GM23338 (cell line): Measurements from ENCODE around the gene CYP21A2. TPM values are rescaled to one million over a fixed set of nuclear protein-coding genes. Genes with fewer than 3 reads are reported as not detected.
A peak's percentile ranks its signal among the peaks of the same experiment; 100 is the strongest.

Experiments used
- ATAC-seq: fragments of 200-7000 bp; cut with Tn5 transposase; 3 replicates; pipeline ENCODE4 v1.9.1; 2020
- DNase-seq: peaks from one replicate; pipeline ENCODE4 v3.0.0-alpha.2; 2015; ENCODE audit warnings: low spot score
- H2AFZ ChIP-seq: fragments of 200-600 bp; sonication (generic); 2 replicates; pipeline ENCODE4 v1.8.0; 2016; ENCODE audit warnings: antibody characterized with exemption, mild to moderate bottlenecking, moderate library complexity
- H3F3A ChIP-seq: fragments of 200-600 bp; sonication (generic); replicated peaks from 2 replicates; pipeline ENCODE4 v1.8.0; 2017; ENCODE audit warnings: antibody characterized with exemption, mixed run types, low read depth
- H3K27ac ChIP-seq: fragments of 200-600 bp; sonication (generic); 2 replicates; pipeline ENCODE4 v1.6.1; 2016; ENCODE audit warnings: low read depth
- H3K27me3 ChIP-seq: fragments of 200-600 bp; sonication (generic); 2 replicates; pipeline ENCODE4 v1.8.0; 2016; ENCODE audit warnings: mild to moderate bottlenecking, mixed run types, moderate library complexity; ENCODE audit not compliant: insufficient read depth
- H3K36me3 ChIP-seq: fragments of 200-600 bp; sonication (generic); 2 replicates; pipeline ENCODE4 v1.8.0; 2016; ENCODE audit warnings: mild to moderate bottlenecking; ENCODE audit not compliant: insufficient read depth
- H3K4me1 ChIP-seq: fragments of 200-600 bp; sonication (generic); 2 replicates; pipeline ENCODE4 v1.8.0; 2016; ENCODE audit warnings: mild to moderate bottlenecking, moderate library complexity; ENCODE audit not compliant: insufficient read depth
- H3K4me2 ChIP-seq: fragments of 200-600 bp; sonication (generic); 2 replicates; pipeline ENCODE4 v1.7.1; 2017; ENCODE audit warnings: mixed run types
- H3K4me3 ChIP-seq: fragments of 200-600 bp; sonication (generic); 2 replicates; pipeline ENCODE4 v1.6.1; 2016; ENCODE audit warnings: mixed run types
- H3K79me2 ChIP-seq: fragments of 200-600 bp; sonication (generic); replicated peaks from 2 replicates; pipeline ENCODE4 v1.8.0; 2017; ENCODE audit warnings: mild to moderate bottlenecking; ENCODE audit not compliant: insufficient read depth
- H3K9me2 ChIP-seq: fragments of 200-600 bp; sonication (generic); 2 replicates; pipeline ENCODE4 v1.8.0; 2017; ENCODE audit not compliant: insufficient read depth
- H4K20me1 ChIP-seq: fragments of 200-600 bp; sonication (generic); replicated peaks from 2 replicates; pipeline ENCODE4 v1.8.0; 2017; ENCODE audit warnings: mild to moderate bottlenecking; ENCODE audit not compliant: insufficient read depth
- H3K27ac Mint-ChIP-seq: 2 replicates; pipeline ENCODE4 v1.8.0; 2020; ENCODE audit warnings: inconsistent platforms, mild to moderate bottlenecking, moderate library complexity, mixed read lengths
- H3K27me3 Mint-ChIP-seq: 3 replicates; pipeline ENCODE4 v1.8.0; 2022; ENCODE audit warnings: low read depth, mild to moderate bottlenecking, moderate library complexity, mixed read lengths, inconsistent platforms; ENCODE audit not compliant: insufficient read depth, poor library complexity
- H3K36me3 Mint-ChIP-seq: 3 replicates; pipeline ENCODE4 v1.8.0; 2021; ENCODE audit warnings: low read depth, mild to moderate bottlenecking, inconsistent platforms, moderate library complexity, mixed read lengths
- H3K4me1 Mint-ChIP-seq: 3 replicates; pipeline ENCODE4 v1.8.0; 2020; ENCODE audit warnings: mild to moderate bottlenecking, inconsistent platforms, mixed read lengths
- H3K4me3 Mint-ChIP-seq: 3 replicates; pipeline ENCODE4 v1.8.0; 2021; ENCODE audit warnings: moderate library complexity, mild to moderate bottlenecking, inconsistent platforms, mixed read lengths
- H3K9me3 Mint-ChIP-seq: 3 replicates; pipeline ENCODE4 v1.8.0; 2020; ENCODE audit warnings: moderate library complexity, mild to moderate bottlenecking, inconsistent platforms, mixed read lengths
- CREB1 ChIP-seq: fragments of 250-450 bp; sonication (Bioruptor Pico); IDR thresholded peaks from 2 replicates; pipeline ENCODE4 v1.5.0; 2020; ENCODE audit warnings: low read depth, mild to moderate bottlenecking, moderate library complexity
- EZH2 ChIP-seq: fragments of 200-600 bp; sonication (generic); IDR thresholded peaks from one replicate; pipeline ENCODE4 v1.8.0; 2017; ENCODE audit warnings: antibody characterized with exemption, mild to moderate bottlenecking, low read depth; ENCODE audit not compliant: unreplicated experiment
- JUNB ChIP-seq: IDR thresholded peaks from one replicate; pipeline ENCODE4 v1.6.1; 2016; ENCODE audit warnings: antibody characterized with exemption; ENCODE audit not compliant: unreplicated experiment
- NANOG ChIP-seq: IDR thresholded peaks from 2 replicates; pipeline ENCODE4 v1.6.1; 2016; ENCODE audit warnings: antibody characterized with exemption, borderline replicate concordance
- POLR2AphosphoS5 ChIP-seq: IDR thresholded peaks from 2 replicates; pipeline ENCODE4 v1.6.1; 2016; ENCODE audit warnings: antibody characterized with exemption, low read depth
- ZNF331 ChIP-seq: fragments of 250-450 bp; sonication (Bioruptor Pico); IDR thresholded peaks from 2 replicates; pipeline ENCODE4 v1.5.0; 2020; ENCODE audit warnings: low read depth, mild to moderate bottlenecking, moderate library complexity
- polyA plus RNA-seq: library from polyadenylated mRNA; unstranded; fragments of >200 nt; fragmentation: Nextera tagmentation; extraction: Ambion mirVana; gene quantifications from 2 replicates; pipeline ENCODE4 v1.2.1, GENCODE V29; 2016
- total RNA-seq: library from RNA; depleted of rRNA; stranded (reverse); fragments of >200 nt; shearing (Covaris generic); gene quantifications from 2 replicates; pipeline ENCODE4 v1.2.3, GENCODE V29; 2014
- TF ChIP-seq, protein P1 (sequence below): IDR thresholded peaks from one replicate; pipeline ENCODE4 v1.6.1; 2018; ENCODE audit warnings: antibody characterized with exemption; ENCODE audit not compliant: unreplicated experiment
- TF ChIP-seq, protein P2 (sequence below), 2 experiments: fragments of 200-600 bp in 1 of 2; sonication (generic) in 1 of 2; conservative IDR thresholded peaks; 2 replicates each; pipeline versions ENCODE4 v1.5.1 to v1.6.1; 2016 to 2017; ENCODE audit warnings: antibody characterized with exemption in 2 of 2, low read depth in 2 of 2, mild to moderate bottlenecking in 2 of 2, moderate library complexity in 1 of 2

CYP21A2 gene
- total and polyA plus RNA-seq, 2 experiments from 2014 or later: 0.10 TPM; not detected in 1

DNA sequence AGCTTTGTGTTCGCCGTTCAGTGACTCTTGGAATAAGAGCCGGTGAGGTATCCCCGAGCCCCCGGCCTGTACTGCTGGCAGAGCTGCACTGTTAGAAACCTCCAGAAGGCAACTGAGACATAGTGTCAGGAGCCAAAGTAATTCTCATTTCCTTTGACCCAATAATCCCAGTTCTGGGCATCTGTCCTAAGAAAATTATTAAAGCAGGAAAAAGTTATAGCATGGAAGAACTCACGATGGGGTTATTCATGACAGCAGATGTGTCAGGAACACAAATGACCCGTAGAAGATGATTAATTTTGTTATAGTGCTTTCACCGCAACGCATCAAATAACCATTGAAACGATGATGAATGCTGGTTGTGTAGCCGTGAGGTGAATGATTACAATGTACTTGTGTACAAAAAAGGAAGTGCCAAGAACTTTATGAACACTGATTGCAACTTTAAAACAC, 20.3 kb downstream of the CYP21A2 start:
- no peaks in the 10 kb centered on the region for H3K79me2 ChIP-seq
- Mint-ChIP-seq H3K27ac (no peak overlapping the region), H3K4me3 (no peak overlapping the region), H3K9me3 (no peaks in the 10 kb centered on the region), H3K27me3 (peaks cover 9% of the 10 kb centered on the region), H3K36me3 (no peaks in the 10 kb centered on the region; the same call in 2 of the 3 replicates), H3K4me1 (peaks cover 7% of the 10 kb centered on the region; the same call in 2 of the 3 replicates)
- no peak overlapping the region for H3K4me2 ChIP-seq
- H2AFZ ChIP-seq: no peak overlapping the region
- TF ChIP-seq POLR2AphosphoS5: no peak
- TF ChIP-seq, protein P1, sequence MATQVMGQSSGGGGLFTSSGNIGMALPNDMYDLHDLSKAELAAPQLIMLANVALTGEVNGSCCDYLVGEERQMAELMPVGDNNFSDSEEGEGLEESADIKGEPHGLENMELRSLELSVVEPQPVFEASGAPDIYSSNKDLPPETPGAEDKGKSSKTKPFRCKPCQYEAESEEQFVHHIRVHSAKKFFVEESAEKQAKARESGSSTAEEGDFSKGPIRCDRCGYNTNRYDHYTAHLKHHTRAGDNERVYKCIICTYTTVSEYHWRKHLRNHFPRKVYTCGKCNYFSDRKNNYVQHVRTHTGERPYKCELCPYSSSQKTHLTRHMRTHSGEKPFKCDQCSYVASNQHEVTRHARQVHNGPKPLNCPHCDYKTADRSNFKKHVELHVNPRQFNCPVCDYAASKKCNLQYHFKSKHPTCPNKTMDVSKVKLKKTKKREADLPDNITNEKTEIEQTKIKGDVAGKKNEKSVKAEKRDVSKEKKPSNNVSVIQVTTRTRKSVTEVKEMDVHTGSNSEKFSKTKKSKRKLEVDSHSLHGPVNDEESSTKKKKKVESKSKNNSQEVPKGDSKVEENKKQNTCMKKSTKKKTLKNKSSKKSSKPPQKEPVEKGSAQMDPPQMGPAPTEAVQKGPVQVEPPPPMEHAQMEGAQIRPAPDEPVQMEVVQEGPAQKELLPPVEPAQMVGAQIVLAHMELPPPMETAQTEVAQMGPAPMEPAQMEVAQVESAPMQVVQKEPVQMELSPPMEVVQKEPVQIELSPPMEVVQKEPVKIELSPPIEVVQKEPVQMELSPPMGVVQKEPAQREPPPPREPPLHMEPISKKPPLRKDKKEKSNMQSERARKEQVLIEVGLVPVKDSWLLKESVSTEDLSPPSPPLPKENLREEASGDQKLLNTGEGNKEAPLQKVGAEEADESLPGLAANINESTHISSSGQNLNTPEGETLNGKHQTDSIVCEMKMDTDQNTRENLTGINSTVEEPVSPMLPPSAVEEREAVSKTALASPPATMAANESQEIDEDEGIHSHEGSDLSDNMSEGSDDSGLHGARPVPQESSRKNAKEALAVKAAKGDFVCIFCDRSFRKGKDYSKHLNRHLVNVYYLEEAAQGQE: no peak
- H4K20me1 ChIP-seq: no peaks in the 10 kb centered on the region
- no peak overlapping the region for H3K4me3 ChIP-seq
- H3K4me1 ChIP-seq: no peaks in the 10 kb centered on the region
- ATAC-seq (no peak), DNase-seq (no peak)
- H3K36me3 ChIP-seq: no peaks in the 10 kb centered on the region
- H3F3A ChIP-seq: no peaks in the 10 kb centered on the region
- H3K27ac ChIP-seq: no peak overlapping the region
- no peaks in the 10 kb centered on the region for H3K9me2 ChIP-seq
- no peaks in the 10 kb centered on the region for H3K27me3 ChIP-seq

DNA sequence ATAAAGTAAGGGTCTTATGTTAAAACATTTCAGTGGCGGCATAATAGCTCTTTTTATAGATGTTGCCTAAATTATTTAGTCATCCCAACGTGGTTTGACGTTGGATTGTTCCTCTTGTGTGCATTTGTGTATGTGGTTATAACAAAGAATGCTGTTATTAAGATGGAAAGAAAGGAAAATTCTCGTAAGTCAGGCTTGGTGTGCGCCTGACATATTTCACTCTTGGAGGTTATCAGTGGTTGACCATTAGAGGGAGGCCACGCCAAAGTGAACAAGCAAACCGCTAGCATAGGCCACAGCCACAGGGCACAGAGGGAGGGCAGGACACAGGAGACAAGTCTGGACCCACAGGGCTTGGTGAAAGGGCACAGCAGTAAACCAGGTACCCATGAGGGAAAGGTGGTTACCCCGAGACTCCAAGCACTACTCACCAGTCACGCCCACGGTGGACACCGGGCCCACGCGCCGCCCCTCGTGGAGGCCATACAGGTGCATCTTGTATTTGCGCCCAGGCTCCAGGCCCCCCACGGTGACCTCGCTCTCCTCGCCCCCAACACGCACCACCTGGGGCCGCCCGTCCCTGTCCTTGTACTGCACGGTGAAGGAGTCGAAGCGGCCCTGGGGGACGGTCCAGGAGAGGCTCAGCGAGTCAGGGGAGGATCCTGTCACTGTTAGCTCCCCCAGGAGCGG, 22.9 kb downstream of the CYP21A2 start:
- H3K27ac ChIP-seq: no peak overlapping the region
- TF ChIP-seq, protein P2, sequence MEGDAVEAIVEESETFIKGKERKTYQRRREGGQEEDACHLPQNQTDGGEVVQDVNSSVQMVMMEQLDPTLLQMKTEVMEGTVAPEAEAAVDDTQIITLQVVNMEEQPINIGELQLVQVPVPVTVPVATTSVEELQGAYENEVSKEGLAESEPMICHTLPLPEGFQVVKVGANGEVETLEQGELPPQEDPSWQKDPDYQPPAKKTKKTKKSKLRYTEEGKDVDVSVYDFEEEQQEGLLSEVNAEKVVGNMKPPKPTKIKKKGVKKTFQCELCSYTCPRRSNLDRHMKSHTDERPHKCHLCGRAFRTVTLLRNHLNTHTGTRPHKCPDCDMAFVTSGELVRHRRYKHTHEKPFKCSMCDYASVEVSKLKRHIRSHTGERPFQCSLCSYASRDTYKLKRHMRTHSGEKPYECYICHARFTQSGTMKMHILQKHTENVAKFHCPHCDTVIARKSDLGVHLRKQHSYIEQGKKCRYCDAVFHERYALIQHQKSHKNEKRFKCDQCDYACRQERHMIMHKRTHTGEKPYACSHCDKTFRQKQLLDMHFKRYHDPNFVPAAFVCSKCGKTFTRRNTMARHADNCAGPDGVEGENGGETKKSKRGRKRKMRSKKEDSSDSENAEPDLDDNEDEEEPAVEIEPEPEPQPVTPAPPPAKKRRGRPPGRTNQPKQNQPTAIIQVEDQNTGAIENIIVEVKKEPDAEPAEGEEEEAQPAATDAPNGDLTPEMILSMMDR (conservative IDR thresholded peaks at IDR 0.05; ENCODE audit: low read depth in 2 of 2): peak in 1 of 2 experiments; percentile 15; a peak in 1 of 4 replicates
- no peak for TF ChIP-seq ZNF331 (CRISPR knock-in tag)
- no peak for TF ChIP-seq CREB1 (CRISPR knock-in tag)
- no peak for TF ChIP-seq JUNB
- no peak for TF ChIP-seq EZH2
- TF ChIP-seq NANOG: no peak
- H2AFZ ChIP-seq: no peak overlapping the region
- Mint-ChIP-seq H3K27ac (no peak overlapping the region), H3K4me3 (no peak overlapping the region), H3K27me3 (peaks cover 7% of the 10 kb centered on the region), H3K36me3 (no peaks in the 10 kb centered on the region; the same call in 2 of the 3 replicates), H3K9me3 (no peaks in the 10 kb centered on the region), H3K4me1 (peaks cover 7% of the 10 kb centered on the region; the same call in 2 of the 3 replicates)
- H4K20me1 ChIP-seq: no peaks in the 10 kb centered on the region
- no peak for ATAC-seq
- no peaks in the 10 kb centered on the region for H3K27me3 ChIP-seq
- no peak overlapping the region for H3K4me3 ChIP-seq
- no peaks in the 10 kb centered on the region for H3K36me3 ChIP-seq
- H3K4me2 ChIP-seq: no peak overlapping the region
- no peaks in the 10 kb centered on the region for H3K79me2 ChIP-seq
- no peak for DNase-seq
- H3F3A ChIP-seq: no peaks in the 10 kb centered on the region
- no peaks in the 10 kb centered on the region for H3K9me2 ChIP-seq
- no peaks in the 10 kb centered on the region for H3K4me1 ChIP-seq
